BJ (cell line): ENCODE data around the gene CCDC83. TPM values are rescaled to one million over a fixed set of nuclear protein-coding genes. Genes with fewer than 3 reads are reported as not detected.
"Not testable (repeated sequence)": the region's sequence is repeated elsewhere in the genome, so short reads cannot be mapped to it uniquely, and the experiment has no call there.

ENCODE experiments used
- CTCF ChIA-PET: fragments of 350-600 bp; formaldehyde crosslinking; extraction: SDS; loops from one replicate; lab custom pipeline; 2021; ENCODE audit warnings: antibody characterized with exemption, inconsistent platforms; lab: Yijun Ruan, JAX
- POLR2A ChIA-PET: fragments of 300-600 bp; sonication (Branson Sonifier 250); formaldehyde crosslinking; extraction: SDS; loops from one replicate; lab custom pipeline; 2021; ENCODE audit warnings: antibody characterized with exemption; lab: Charles Lee
- DNase-seq: peaks from one replicate; pipeline ENCODE4 v3.0.0-alpha.2; 2011; ENCODE audit warnings: low read depth
- H3K27me3 ChIP-seq: 2 replicates; pipeline ENCODE4 v1.6.0; 2011; ENCODE audit warnings: low read length; ENCODE audit not compliant: control insufficient read depth, insufficient read depth
- H3K36me3 ChIP-seq: 2 replicates; pipeline ENCODE4 v1.5.1; 2011; ENCODE audit warnings: low read length; ENCODE audit not compliant: control insufficient read depth, insufficient read depth
- H3K4me3 ChIP-seq: 2 replicates; pipeline ENCODE4 v1.5.1; 2011; ENCODE audit warnings: low read depth, mild to moderate bottlenecking, control low read depth, low read length
- CTCF ChIP-seq: IDR thresholded peaks from 2 replicates; pipeline ENCODE4 v1.5.1; 2011; ENCODE audit warnings: low read depth, mild to moderate bottlenecking, control low read depth, inconsistent platforms, low read length, moderate library complexity; ENCODE audit not compliant: insufficient read depth
- polyA plus RNA-seq: library from polyadenylated mRNA; depleted of rRNA; stranded (reverse); fragments of >200 nt; gene quantifications from 2 replicates; pipeline ENCODE4 v1.2.3, GENCODE V29; 2011

CCDC83 gene
- polyA plus RNA-seq, 1 experiment: not detected

- ChIA-PET CTCF (interaction anchor here (0.6 to 0.9 kb wide), 2 partner anchors 12 to 268 kb away, joined by 3 read pairs; no protein-coding TSS in a partner anchor), POLR2A (no interaction called here)
- Histone ChIP-seq H3K4me3 (no peak overlapping the region), H3K36me3 (no peaks in the 10 kb centered on the region), H3K27me3 (no peaks in the 10 kb centered on the region)
- TF ChIP-seq CTCF: no peak
- DNase-seq: no peak
Measured at GRCh38 chr11:85951049-85951405, 95.8 kb downstream of the CCDC83 start.

DNA sequence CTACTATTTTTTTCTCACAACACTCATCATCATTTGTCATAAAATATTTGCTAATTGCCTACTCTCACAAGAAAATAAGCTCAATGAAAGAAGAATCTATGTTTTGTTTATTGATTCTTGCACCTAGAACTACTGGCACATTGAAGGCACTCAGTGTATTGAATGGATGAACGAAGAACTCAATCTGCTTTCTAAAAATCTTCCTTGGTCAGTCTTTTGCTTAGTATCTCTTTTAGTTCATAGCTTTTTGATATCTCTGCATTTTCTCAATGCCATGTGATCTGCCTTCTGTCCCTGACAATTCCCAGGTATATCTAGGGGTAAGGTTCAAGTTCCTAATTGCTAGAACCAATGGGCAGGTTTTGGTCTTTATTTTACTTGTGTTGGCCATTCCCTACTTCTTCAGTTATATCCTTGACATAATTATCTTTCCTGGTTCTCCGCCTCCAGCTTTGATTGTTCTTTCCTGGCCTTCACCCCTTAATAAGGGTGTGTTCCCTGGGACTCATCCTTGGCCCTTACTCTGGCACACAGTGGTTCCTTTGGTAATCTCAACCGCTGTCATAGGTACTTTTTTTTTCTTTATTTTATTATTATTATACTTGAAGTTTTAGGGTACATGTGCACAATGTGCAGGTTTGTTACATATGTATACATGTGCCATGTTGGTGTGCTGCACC is 96.4 kb downstream of the CCDC83 start:
- Histone ChIP-seq H3K36me3 (no peaks in the 10 kb centered on the region), H3K27me3 (no peaks in the 10 kb centered on the region), H3K4me3 (no peak overlapping the region)
- POLR2A ChIA-PET: no interaction called here
- TF ChIP-seq CTCF: no peak
- CTCF ChIA-PET: interaction anchor here (0.6 to 0.9 kb wide), 2 partner anchors 13 to 267 kb away, joined by 3 read pairs; no protein-coding TSS in a partner anchor
- no peak for DNase-seq

DNA sequence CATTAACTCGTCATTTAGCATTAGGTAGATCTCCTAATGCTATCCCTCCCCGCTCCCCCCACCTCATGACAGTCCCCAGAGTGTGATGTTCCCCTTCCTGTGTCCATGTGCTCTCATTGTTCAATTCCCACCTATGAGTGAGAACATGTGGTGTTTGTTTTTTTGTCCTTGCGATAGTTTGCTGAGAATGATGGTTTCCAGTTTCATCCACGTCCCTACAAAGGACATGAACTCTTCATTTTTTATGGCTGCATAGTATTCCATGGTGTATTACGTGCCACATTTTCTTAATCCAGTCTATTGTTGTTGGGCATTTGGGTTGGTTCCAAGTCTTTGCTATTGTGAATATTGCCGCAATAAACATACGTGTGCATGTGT is 96.9 kb downstream of the CCDC83 start:
- H3K36me3 ChIP-seq, POLR2A ChIA-PET, H3K4me3 ChIP-seq, H3K27me3 ChIP-seq, DNase-seq: not testable (repeated sequence)
- CTCF ChIA-PET: interaction anchor here (0.9 kb wide), 1 partner anchor 267 kb away, joined by 3 read pairs; no protein-coding TSS in a partner anchor

GRCh38 chr11:85953491-85954143 is 98.4 kb downstream of the CCDC83 start:
- Histone ChIP-seq H3K27me3 (no peaks in the 10 kb centered on the region), H3K36me3 (no peaks in the 10 kb centered on the region; the same call in 1 of the 2 replicates), H3K4me3 (no peak overlapping the region)
- DNase-seq: no peak
- no peak for TF ChIP-seq CTCF
- CTCF ChIA-PET: no interaction called here
- POLR2A ChIA-PET: interaction anchor here (0.5 to 0.6 kb wide), 2 partner anchors 291 to 719 kb away, joined by 4 to 11 read pairs; partner anchors contain the start of gene ME3

DNA sequence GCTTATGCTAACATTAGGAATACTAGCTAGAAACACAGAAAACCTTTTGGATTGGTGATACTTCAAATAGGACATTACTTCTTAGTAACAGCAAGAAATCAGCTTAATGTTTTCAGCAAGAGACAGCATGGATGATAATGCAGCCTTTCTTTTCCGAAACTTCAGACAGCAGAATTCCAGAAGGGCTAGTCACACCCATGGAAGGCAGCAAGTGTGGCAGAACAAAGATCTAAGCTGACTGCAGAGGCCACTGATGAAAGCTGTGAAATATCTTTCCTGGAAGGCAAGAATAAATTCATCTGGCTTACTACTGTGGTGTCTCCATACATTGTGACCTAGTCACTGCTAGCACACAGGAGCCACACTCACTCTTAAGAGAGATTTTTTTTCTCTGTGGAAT is 100.3 kb downstream of the CCDC83 start:
- CTCF ChIA-PET: interaction anchor here (0.7 to 1.3 kb wide), 3 partner anchors 9 to 101 kb away, joined by 3 to 4 read pairs (median 3); partner anchors contain the start of gene CCDC83
- POLR2A ChIA-PET: interaction anchor here (0.5 to 0.7 kb wide), 3 partner anchors 8 to 338 kb away, joined by 3 to 14 read pairs (median 3); no protein-coding TSS in a partner anchor
- DNase-seq: no peak
- no peaks in the 10 kb centered on the region for H3K27me3 ChIP-seq
- TF ChIP-seq CTCF: no peak
- H3K4me3 ChIP-seq: no peak overlapping the region
- H3K36me3 ChIP-seq: no peaks in the 10 kb centered on the region; the same call in 1 of the 2 replicates
